WTC11 (cell line): ENCODE data around the gene ATP8B4. TPM values are rescaled to one million over a fixed set of nuclear protein-coding genes. Genes with fewer than 3 reads are reported as not detected.

Source experiments
- AR ChIP-seq: fragments of 250-450 bp; sonication (Bioruptor Pico); IDR thresholded peaks from 2 replicates; pipeline ENCODE4 v1.9.0; 2021; ENCODE audit warnings: mild to moderate bottlenecking
- ELF4 ChIP-seq: sonication (generic); formaldehyde crosslinking; IDR thresholded peaks from 2 replicates; pipeline ENCODE4 v1.8.1; 2022; ENCODE audit warnings: low read depth, mild to moderate bottlenecking, moderate library complexity, missing genetic modification reagents
- GRHL2 ChIP-seq: fragments of 250-450 bp; sonication (Bioruptor Pico); IDR thresholded peaks from 2 replicates; pipeline ENCODE4 v1.8.0; 2022; ENCODE audit warnings: mild to moderate bottlenecking, moderate library complexity; ENCODE audit not compliant: insufficient replicate concordance, severe bottlenecking
- GTF2I ChIP-seq: fragments of 250-450 bp; sonication (Bioruptor Pico); conservative IDR thresholded peaks from 2 replicates; pipeline ENCODE4 v1.4.0; 2021; ENCODE audit warnings: mild to moderate bottlenecking
- JUN ChIP-seq: sonication (generic); formaldehyde crosslinking; IDR thresholded peaks from 2 replicates; pipeline ENCODE4 v1.8.0; 2023; ENCODE audit warnings: mild to moderate bottlenecking, missing genetic modification reagents
- NR3C1 ChIP-seq: sonication (generic); formaldehyde crosslinking; conservative IDR thresholded peaks from 2 replicates; pipeline ENCODE4 v1.8.1; 2023; ENCODE audit warnings: low read depth, mild to moderate bottlenecking, missing genetic modification reagents
- RELA ChIP-seq: sonication (generic); formaldehyde crosslinking; IDR thresholded peaks from 2 replicates; pipeline ENCODE4 v1.8.1; 2022; ENCODE audit warnings: missing genetic modification reagents, mild to moderate bottlenecking, borderline replicate concordance
- ZNF416 ChIP-seq: fragments of 250-450 bp; sonication (Bioruptor Pico); IDR thresholded peaks from 2 replicates; pipeline ENCODE4 v1.9.0; 2021; ENCODE audit warnings: mild to moderate bottlenecking, inconsistent platforms
- ZNF423 ChIP-seq: fragments of 250-450 bp; sonication (Bioruptor Pico); IDR thresholded peaks from 2 replicates; pipeline ENCODE4 v2.1.2; 2022; ENCODE audit warnings: mild to moderate bottlenecking, moderate library complexity
- ZNF532 ChIP-seq: fragments of 250-450 bp; sonication (Bioruptor Pico); IDR thresholded peaks from 2 replicates; pipeline ENCODE4 v1.9.0; 2021; ENCODE audit warnings: mild to moderate bottlenecking, borderline replicate concordance
- total RNA-seq: library from RNA; stranded (reverse); gene quantifications from 3 replicates; pipeline ENCODE4 v1.2.3, GENCODE V29; 2021
- TF ChIP-seq, protein P1 (sequence below): sonication (generic); formaldehyde crosslinking; IDR thresholded peaks from 2 replicates; pipeline ENCODE4 v1.8.0; 2023; ENCODE audit warnings: missing genetic modification reagents, mild to moderate bottlenecking, borderline replicate concordance
- TF ChIP-seq, protein P2 (sequence below): sonication (generic); formaldehyde crosslinking; IDR thresholded peaks from 2 replicates; pipeline ENCODE4 v1.8.1; 2022; ENCODE audit warnings: missing genetic modification reagents, borderline replicate concordance
- TF ChIP-seq, protein P3 (sequence below): sonication (generic); formaldehyde crosslinking; IDR thresholded peaks from 2 replicates; pipeline ENCODE4 v1.8.1; 2023; ENCODE audit warnings: mild to moderate bottlenecking, missing genetic modification reagents
- TF ChIP-seq, protein P4 (sequence below): sonication (generic); formaldehyde crosslinking; IDR thresholded peaks from 2 replicates; pipeline ENCODE4 v1.8.0; 2022; ENCODE audit warnings: mild to moderate bottlenecking, missing genetic modification reagents

ATP8B4 gene
- total RNA-seq, 1 experiment from 2014 or later, result 0.37 TPM

DNA sequence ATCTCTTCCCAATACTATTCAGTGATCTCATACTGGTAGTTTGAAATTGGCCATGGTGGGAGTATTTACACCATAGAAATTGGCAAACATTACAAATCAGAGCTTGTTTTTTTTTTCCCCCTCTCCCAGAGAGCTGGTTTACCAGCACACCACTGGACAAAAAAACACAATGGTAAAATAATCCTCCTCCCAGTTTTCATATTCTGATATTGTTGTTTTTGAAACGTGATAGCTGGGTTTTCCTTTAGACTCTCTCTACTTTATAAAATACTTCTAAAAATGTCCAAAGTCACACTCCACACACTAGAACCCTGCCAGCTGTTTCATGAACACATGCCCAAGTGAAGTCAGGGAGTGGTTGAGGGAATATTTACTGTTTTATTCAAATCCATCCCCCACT is 310.7 kb downstream of the ATP8B4 start (continued):
- TF ChIP-seq ZNF532 (CRISPR knock-in tag) (no peak), ZNF423 (CRISPR knock-in tag) (no peak), AR (CRISPR knock-in tag) (no peak), NR3C1 (CRISPR knock-in tag) (no peak), GTF2I (no peak), ELF4 (CRISPR knock-in tag) (no peak), JUN (CRISPR knock-in tag) (no peak), ZNF416 (no peak), RELA (CRISPR knock-in tag) (no peak), GRHL2 (CRISPR knock-in tag) (no peak)
- TF ChIP-seq, protein P1, sequence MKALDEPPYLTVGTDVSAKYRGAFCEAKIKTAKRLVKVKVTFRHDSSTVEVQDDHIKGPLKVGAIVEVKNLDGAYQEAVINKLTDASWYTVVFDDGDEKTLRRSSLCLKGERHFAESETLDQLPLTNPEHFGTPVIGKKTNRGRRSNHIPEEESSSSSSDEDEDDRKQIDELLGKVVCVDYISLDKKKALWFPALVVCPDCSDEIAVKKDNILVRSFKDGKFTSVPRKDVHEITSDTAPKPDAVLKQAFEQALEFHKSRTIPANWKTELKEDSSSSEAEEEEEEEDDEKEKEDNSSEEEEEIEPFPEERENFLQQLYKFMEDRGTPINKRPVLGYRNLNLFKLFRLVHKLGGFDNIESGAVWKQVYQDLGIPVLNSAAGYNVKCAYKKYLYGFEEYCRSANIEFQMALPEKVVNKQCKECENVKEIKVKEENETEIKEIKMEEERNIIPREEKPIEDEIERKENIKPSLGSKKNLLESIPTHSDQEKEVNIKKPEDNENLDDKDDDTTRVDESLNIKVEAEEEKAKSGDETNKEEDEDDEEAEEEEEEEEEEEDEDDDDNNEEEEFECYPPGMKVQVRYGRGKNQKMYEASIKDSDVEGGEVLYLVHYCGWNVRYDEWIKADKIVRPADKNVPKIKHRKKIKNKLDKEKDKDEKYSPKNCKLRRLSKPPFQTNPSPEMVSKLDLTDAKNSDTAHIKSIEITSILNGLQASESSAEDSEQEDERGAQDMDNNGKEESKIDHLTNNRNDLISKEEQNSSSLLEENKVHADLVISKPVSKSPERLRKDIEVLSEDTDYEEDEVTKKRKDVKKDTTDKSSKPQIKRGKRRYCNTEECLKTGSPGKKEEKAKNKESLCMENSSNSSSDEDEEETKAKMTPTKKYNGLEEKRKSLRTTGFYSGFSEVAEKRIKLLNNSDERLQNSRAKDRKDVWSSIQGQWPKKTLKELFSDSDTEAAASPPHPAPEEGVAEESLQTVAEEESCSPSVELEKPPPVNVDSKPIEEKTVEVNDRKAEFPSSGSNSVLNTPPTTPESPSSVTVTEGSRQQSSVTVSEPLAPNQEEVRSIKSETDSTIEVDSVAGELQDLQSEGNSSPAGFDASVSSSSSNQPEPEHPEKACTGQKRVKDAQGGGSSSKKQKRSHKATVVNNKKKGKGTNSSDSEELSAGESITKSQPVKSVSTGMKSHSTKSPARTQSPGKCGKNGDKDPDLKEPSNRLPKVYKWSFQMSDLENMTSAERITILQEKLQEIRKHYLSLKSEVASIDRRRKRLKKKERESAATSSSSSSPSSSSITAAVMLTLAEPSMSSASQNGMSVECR, result no peak
- TF ChIP-seq, protein P2, sequence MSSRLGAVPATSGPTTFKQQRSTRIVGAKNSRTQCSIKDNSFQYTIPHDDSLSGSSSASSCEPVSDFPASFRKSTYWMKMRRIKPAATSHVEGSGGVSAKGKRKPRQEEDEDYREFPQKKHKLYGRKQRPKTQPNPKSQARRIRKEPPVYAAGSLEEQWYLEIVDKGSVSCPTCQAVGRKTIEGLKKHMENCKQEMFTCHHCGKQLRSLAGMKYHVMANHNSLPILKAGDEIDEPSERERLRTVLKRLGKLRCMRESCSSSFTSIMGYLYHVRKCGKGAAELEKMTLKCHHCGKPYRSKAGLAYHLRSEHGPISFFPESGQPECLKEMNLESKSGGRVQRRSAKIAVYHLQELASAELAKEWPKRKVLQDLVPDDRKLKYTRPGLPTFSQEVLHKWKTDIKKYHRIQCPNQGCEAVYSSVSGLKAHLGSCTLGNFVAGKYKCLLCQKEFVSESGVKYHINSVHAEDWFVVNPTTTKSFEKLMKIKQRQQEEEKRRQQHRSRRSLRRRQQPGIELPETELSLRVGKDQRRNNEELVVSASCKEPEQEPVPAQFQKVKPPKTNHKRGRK (CRISPR knock-in tag), result no peak
- TF ChIP-seq, protein P3, sequence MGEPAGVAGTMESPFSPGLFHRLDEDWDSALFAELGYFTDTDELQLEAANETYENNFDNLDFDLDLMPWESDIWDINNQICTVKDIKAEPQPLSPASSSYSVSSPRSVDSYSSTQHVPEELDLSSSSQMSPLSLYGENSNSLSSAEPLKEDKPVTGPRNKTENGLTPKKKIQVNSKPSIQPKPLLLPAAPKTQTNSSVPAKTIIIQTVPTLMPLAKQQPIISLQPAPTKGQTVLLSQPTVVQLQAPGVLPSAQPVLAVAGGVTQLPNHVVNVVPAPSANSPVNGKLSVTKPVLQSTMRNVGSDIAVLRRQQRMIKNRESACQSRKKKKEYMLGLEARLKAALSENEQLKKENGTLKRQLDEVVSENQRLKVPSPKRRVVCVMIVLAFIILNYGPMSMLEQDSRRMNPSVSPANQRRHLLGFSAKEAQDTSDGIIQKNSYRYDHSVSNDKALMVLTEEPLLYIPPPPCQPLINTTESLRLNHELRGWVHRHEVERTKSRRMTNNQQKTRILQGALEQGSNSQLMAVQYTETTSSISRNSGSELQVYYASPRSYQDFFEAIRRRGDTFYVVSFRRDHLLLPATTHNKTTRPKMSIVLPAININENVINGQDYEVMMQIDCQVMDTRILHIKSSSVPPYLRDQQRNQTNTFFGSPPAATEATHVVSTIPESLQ, result no peak
- TF ChIP-seq, protein P4, sequence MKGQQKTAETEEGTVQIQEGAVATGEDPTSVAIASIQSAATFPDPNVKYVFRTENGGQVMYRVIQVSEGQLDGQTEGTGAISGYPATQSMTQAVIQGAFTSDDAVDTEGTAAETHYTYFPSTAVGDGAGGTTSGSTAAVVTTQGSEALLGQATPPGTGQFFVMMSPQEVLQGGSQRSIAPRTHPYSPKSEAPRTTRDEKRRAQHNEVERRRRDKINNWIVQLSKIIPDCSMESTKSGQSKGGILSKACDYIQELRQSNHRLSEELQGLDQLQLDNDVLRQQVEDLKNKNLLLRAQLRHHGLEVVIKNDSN, result no peak

Other genes with a start within 250 kb of the ATP8B4 start
- 3.0 to 5.7 TPM (median 5.6 TPM) in 3 replicates for gene SLC27A2, start 63.0 kb upstream of the ATP8B4 start, total RNA-seq
- not detected in 3 replicates for gene HDC, start 146.5 kb upstream of the ATP8B4 start, total RNA-seq
- 23.3 to 28.9 TPM (median 25.0 TPM) in 3 replicates for gene GABPB1, start 236.0 kb upstream of the ATP8B4 start, total RNA-seq